NCI-H187 (cell line): Measurements from ENCODE around the gene MYCBP2.
"Not testable (repeated sequence)": the region's sequence is repeated elsewhere in the genome, so short reads cannot be mapped to it uniquely, and the experiment has no call there.

Experiments used
- DNase-seq, 2 experiments: peaks; one replicate each; lab custom pipeline; 2025; lab: John Stamatoyannopoulos, UW

The MYCBP2 gene

GRCh38 chr13:77033717-77034302, 293.1 kb downstream of the MYCBP2 start:
- no peak for DNase-seq

GRCh38 chr13:77031656-77032243, 295.1 kb downstream of the MYCBP2 start:
- DNase-seq, result no peak

- DNase-seq, result no peak
These were observed 297.5 kb downstream of the MYCBP2 start for GRCh38 chr13:77029436-77029835.

GRCh38 chr13:77028202-77028601, 298.7 kb downstream of the MYCBP2 start:
- DNase-seq, result no peak

GRCh38 chr13:77026861-77027621, 299.9 kb downstream of the MYCBP2 start, which contains the start of gene FBXL3:
TSS of gene FBXL3 (minus strand) at chr13:77027159. CDS start at chr13:77021860, 5,299 bp downstream.
- DNase-seq, result peak; percentile 80 to 82

- peak; percentile 54 to 79 for DNase-seq
These were observed 300.5 kb downstream of the MYCBP2 start for GRCh38 chr13:77026255-77026860.

- no peak for DNase-seq
These were observed 304.6 kb downstream of the MYCBP2 start for GRCh38 chr13:77022341-77022740.

- DNase-seq, result no peak
These were observed 307.1 kb downstream of the MYCBP2 start for GRCh38 chr13:77019756-77020155.

- no peak for DNase-seq
These were observed 309.8 kb downstream of the MYCBP2 start for GRCh38 chr13:77016888-77017623.

GRCh38 chr13:77016251-77016812, 310.6 kb downstream of the MYCBP2 start:
- no peak for DNase-seq

GRCh38 chr13:77014906-77015685, 311.8 kb downstream of the MYCBP2 start:
- no peak for DNase-seq

- DNase-seq, result no peak
These were observed 312.9 kb downstream of the MYCBP2 start for GRCh38 chr13:77013853-77014542.

- DNase-seq, result not testable (repeated sequence)
These were observed 317.2 kb downstream of the MYCBP2 start for GRCh38 chr13:77009719-77010118.

GRCh38 chr13:77009011-77009410, 317.9 kb downstream of the MYCBP2 start:
- no peak for DNase-seq

- not testable (repeated sequence) for DNase-seq
These were observed 318.6 kb downstream of the MYCBP2 start for GRCh38 chr13:77008337-77008736.

GRCh38 chr13:77002590-77003190, 324.2 kb downstream of the MYCBP2 start:
- no peak for DNase-seq

GRCh38 chr13:77001963-77002587, 324.8 kb downstream of the MYCBP2 start:
- no peak for DNase-seq

- no peak for DNase-seq
These were observed 325.4 kb downstream of the MYCBP2 start for GRCh38 chr13:77001540-77001939.

GRCh38 chr13:77000475-77000874, 326.4 kb downstream of the MYCBP2 start:
- DNase-seq, result no peak
